ENCODE results near the gene PTGDR. TPM values are rescaled to one million over a fixed set of nuclear protein-coding genes. Genes with fewer than 3 reads are reported as not detected.

Gene PTGDR
- total and polyA plus RNA-seq, 2 experiments from 2014 or later = 2.5 to 3.5 TPM

DNA sequence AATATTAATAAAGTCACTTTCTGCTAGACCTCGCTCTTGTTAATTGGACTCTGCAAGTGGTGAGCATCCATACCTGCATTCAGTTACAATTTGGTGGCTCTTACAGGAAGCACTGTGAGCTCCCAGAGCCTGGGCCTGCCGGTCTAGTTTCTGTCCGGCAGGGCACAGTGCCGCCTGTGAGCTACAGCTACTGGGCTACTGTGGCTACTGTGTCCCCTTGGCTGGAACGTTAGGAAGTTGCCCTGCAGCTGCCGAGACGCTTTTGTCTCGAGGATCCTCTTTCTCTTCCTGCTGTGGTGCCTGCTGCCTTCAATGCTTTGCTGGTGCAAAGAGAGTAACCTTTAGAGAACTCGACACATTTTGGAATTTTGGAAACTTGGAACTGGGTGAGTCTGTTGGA, 44.6 kb upstream of the PTGDR start:
- no peak overlapping the region for H2AFZ ChIP-seq
- no peak for DNase-seq (ENCODE audit: low spot score)

DNA sequence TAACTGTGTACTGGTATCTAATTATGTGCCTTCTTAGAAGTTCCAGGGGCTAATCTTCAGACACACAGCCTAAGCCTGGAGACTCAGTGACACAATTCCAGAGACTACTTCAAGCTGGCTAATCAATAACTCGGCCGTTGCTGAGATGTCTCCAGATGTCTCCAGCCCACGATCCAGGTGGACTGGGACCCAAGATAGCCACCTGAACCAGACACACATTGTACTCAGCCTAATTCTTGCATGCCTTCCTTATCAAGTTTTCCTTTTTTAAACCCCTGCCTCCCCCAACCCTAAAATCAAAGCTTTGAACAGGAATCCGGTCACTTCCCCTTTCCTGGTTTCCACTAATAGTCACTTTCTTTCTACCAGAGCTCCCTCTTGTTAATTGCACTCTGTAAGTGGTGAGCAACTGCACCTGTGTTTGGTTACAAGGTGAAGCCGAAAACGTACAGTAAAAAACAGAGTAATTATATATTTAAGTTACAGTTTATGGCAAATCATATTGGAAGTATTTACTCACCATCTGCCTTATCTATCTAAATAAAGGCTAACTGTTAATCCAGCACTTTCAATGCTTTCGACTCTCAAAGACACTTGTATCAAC, 39.8 kb upstream of the PTGDR start:
- peak overlapping the region; percentile 54 for H3K4me2 ChIP-seq
- TF ChIP-seq, protein P1, sequence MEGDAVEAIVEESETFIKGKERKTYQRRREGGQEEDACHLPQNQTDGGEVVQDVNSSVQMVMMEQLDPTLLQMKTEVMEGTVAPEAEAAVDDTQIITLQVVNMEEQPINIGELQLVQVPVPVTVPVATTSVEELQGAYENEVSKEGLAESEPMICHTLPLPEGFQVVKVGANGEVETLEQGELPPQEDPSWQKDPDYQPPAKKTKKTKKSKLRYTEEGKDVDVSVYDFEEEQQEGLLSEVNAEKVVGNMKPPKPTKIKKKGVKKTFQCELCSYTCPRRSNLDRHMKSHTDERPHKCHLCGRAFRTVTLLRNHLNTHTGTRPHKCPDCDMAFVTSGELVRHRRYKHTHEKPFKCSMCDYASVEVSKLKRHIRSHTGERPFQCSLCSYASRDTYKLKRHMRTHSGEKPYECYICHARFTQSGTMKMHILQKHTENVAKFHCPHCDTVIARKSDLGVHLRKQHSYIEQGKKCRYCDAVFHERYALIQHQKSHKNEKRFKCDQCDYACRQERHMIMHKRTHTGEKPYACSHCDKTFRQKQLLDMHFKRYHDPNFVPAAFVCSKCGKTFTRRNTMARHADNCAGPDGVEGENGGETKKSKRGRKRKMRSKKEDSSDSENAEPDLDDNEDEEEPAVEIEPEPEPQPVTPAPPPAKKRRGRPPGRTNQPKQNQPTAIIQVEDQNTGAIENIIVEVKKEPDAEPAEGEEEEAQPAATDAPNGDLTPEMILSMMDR (IDR thresholded peaks at IDR 0.05; ENCODE audit: poor library complexity) = no peak
- TF ChIP-seq EZH2phosphoT487 (IDR thresholded peaks at IDR 0.05; ENCODE audit: low read depth, severe bottlenecking, unreplicated experiment) = no peak
- no peak for TF ChIP-seq EZH2 (IDR thresholded peaks at IDR 0.05; ENCODE audit: borderline replicate concordance)
- 43% methylated on average over 7 of the region's 7 CpGs for WGBS (ENCODE audit: low lambda C conversion rate, missing lambda C conversion rate)
- H3K27me3 ChIP-seq = no peaks in the 10 kb centered on the region
- no peaks in the 10 kb centered on the region for H4K20me1 ChIP-seq (ENCODE audit: insufficient read depth, poor library complexity, severe bottlenecking)
- no peaks in the 10 kb centered on the region for H3K4me1 ChIP-seq (ENCODE audit: insufficient read depth)
- no peaks in the 10 kb centered on the region for H3K9me3 ChIP-seq (ENCODE audit: low read depth)
- no peaks in the 10 kb centered on the region for H3K36me3 ChIP-seq (replicated peaks; ENCODE audit: insufficient read depth, low read depth)
- H3K79me2 ChIP-seq = no peaks in the 10 kb centered on the region
- peak; percentile 24 for DNase-seq (ENCODE audit: low spot score)
- H3K4me3 ChIP-seq = no peak overlapping the region
- peak overlapping the region; percentile 55 for H3K27ac ChIP-seq
- H2AFZ ChIP-seq = no peak overlapping the region
- no peaks in the 10 kb centered on the region for H3K9me2 ChIP-seq (replicated peaks; ENCODE audit: insufficient read depth)

More for the DNA sequence above, 44.6 kb upstream of the PTGDR start:
- no peak overlapping the region for H3K27ac ChIP-seq
- H3K36me3 ChIP-seq (replicated peaks; ENCODE audit: insufficient read depth, low read depth) = no peaks in the 10 kb centered on the region
- no peaks in the 10 kb centered on the region for H4K20me1 ChIP-seq (ENCODE audit: insufficient read depth, poor library complexity, severe bottlenecking)
- 85% methylated on average over 9 of the region's 9 CpGs for whole genome bisulfite sequencing (ENCODE audit: low lambda C conversion rate, missing lambda C conversion rate)
- no peaks in the 10 kb centered on the region for H3K9me2 ChIP-seq (replicated peaks; ENCODE audit: insufficient read depth)
- no peaks in the 10 kb centered on the region for H3K4me1 ChIP-seq (ENCODE audit: insufficient read depth)
- H3K9me3 ChIP-seq (ENCODE audit: low read depth) = no peaks in the 10 kb centered on the region
- no peaks in the 10 kb centered on the region for H3K27me3 ChIP-seq
- no peak overlapping the region for H3K4me2 ChIP-seq
- H3K4me3 ChIP-seq = no peak overlapping the region
- TF ChIP-seq, protein P1 (IDR thresholded peaks at IDR 0.05; ENCODE audit: poor library complexity) = no peak
- no peak for TF ChIP-seq EZH2phosphoT487 (IDR thresholded peaks at IDR 0.05; ENCODE audit: low read depth, severe bottlenecking, unreplicated experiment)
- no peak for TF ChIP-seq EZH2 (IDR thresholded peaks at IDR 0.05; ENCODE audit: borderline replicate concordance)
- no peaks in the 10 kb centered on the region for H3K79me2 ChIP-seq

DNA sequence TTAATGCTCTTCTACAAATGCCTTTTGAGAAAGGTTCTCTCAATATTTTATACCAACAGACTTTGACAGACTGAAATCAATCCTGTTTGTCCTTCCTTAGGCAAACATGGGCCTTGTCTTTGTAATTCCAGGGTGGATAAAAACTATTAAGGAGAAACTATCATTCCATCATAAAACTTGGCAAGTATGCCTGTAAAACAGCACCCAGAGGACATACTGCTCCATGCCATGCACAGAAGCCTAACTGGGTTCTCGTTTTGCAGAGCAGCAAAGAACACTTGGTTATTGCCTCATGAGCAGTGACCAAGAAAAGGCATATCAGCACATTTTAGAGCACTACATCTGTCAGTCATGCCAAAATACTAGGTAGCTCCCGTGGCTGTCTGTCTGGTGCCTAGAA, 33.8 kb upstream of the PTGDR start:
- no peak overlapping the region for H3K27ac ChIP-seq
- H3K36me3 ChIP-seq (replicated peaks; ENCODE audit: insufficient read depth, low read depth) = no peaks in the 10 kb centered on the region
- no peak overlapping the region for H2AFZ ChIP-seq
- H3K4me3 ChIP-seq = no peak overlapping the region
- no peaks in the 10 kb centered on the region for H3K27me3 ChIP-seq
- H3K4me1 ChIP-seq (ENCODE audit: insufficient read depth) = no peaks in the 10 kb centered on the region
- H3K9me3 ChIP-seq (ENCODE audit: low read depth) = no peaks in the 10 kb centered on the region
- no peak overlapping the region for H3K4me2 ChIP-seq
- no peaks in the 10 kb centered on the region for H3K9me2 ChIP-seq (replicated peaks; ENCODE audit: insufficient read depth)
- H3K79me2 ChIP-seq = no peaks in the 10 kb centered on the region
- TF ChIP-seq, protein P1 (IDR thresholded peaks at IDR 0.05; ENCODE audit: poor library complexity) = no peak
- no peak for TF ChIP-seq EZH2phosphoT487 (IDR thresholded peaks at IDR 0.05; ENCODE audit: low read depth, severe bottlenecking, unreplicated experiment)
- no peak for TF ChIP-seq EZH2 (IDR thresholded peaks at IDR 0.05; ENCODE audit: borderline replicate concordance)
- DNase-seq (ENCODE audit: low spot score) = no peak
- 69% methylated on average over 2 of the region's 2 CpGs for WGBS (ENCODE audit: low lambda C conversion rate, missing lambda C conversion rate)
- no peaks in the 10 kb centered on the region for H4K20me1 ChIP-seq (ENCODE audit: insufficient read depth, poor library complexity, severe bottlenecking)
